PC-9 (cell line): Measurements from ENCODE around the gene MYH11. TPM values are rescaled to one million over a fixed set of nuclear protein-coding genes. Genes with fewer than 3 reads are reported as not detected.

Experiments
- BruUV-seq: library from RNA; stranded (reverse); fragments of 400-500 nt; replicated peaks from 2 replicates; lab custom pipeline; 2021; lab: Mats Ljungman, UMichigan
- CTCF ChIA-PET: fragments of 300-600 bp; sonication (Branson Sonifier 250); formaldehyde crosslinking; loops from one replicate; lab custom pipeline; 2022; ENCODE audit warnings: antibody characterized with exemption; lab: Charles Lee
- POLR2A ChIA-PET: fragments of 300-600 bp; sonication (Branson Sonifier 250); formaldehyde crosslinking; loops from one replicate; lab custom pipeline; 2022; ENCODE audit warnings: antibody characterized with exemption; ENCODE audit not compliant: unreplicated experiment; lab: Charles Lee
- DNase-seq, 2 experiments: peaks; one replicate each; pipeline versions ENCODE4 v3.0.0 to v3.0.0-alpha.2; 2015 to 2022; ENCODE audit warnings: mixed read lengths in 1 of 2
- H2AFZ ChIP-seq: fragments of 200-600 bp; sonication (generic); 2 replicates; pipeline ENCODE4 v1.8.1; 2017; ENCODE audit warnings: antibody characterized with exemption
- H3F3A ChIP-seq: fragments of 200-600 bp; sonication (generic); 2 replicates; pipeline ENCODE4 v1.8.1; 2017; ENCODE audit warnings: antibody characterized with exemption, mild to moderate bottlenecking, low read depth; ENCODE audit not compliant: insufficient read depth
- H3K27ac ChIP-seq: fragments of 200-600 bp; sonication (generic); 2 replicates; pipeline ENCODE4 v1.6.1; 2016; ENCODE audit warnings: mixed run types
- H3K27me3 ChIP-seq: fragments of 200-600 bp; sonication (generic); 2 replicates; pipeline ENCODE4 v1.6.1; 2016; ENCODE audit warnings: low read depth, mixed run types; ENCODE audit not compliant: insufficient read depth
- H3K36me3 ChIP-seq: fragments of 200-600 bp; sonication (generic); 2 replicates; pipeline ENCODE4 v1.6.1; 2016; ENCODE audit warnings: low read depth, mixed run types
- H3K4me1 ChIP-seq: fragments of 200-600 bp; sonication (generic); replicated peaks from 2 replicates; pipeline ENCODE4 v1.6.1; 2016; ENCODE audit warnings: mixed run types; ENCODE audit not compliant: insufficient read depth
- H3K4me2 ChIP-seq: fragments of 200-600 bp; sonication (generic); 2 replicates; pipeline ENCODE4 v1.6.1; 2017; ENCODE audit warnings: mixed run types
- H3K4me3 ChIP-seq: fragments of 200-600 bp; sonication (generic); 2 replicates; pipeline ENCODE4 v1.6.1; 2016; ENCODE audit warnings: mixed run types
- H3K79me2 ChIP-seq: fragments of 200-600 bp; sonication (generic); 2 replicates; pipeline ENCODE4 v1.6.1; 2017; ENCODE audit warnings: low read depth, mixed run types
- H3K9me2 ChIP-seq: fragments of 200-600 bp; sonication (generic); 2 replicates; pipeline ENCODE4 v1.8.1; 2017; ENCODE audit warnings: mild to moderate bottlenecking; ENCODE audit not compliant: insufficient read depth
- H3K9me3 ChIP-seq: fragments of 200-600 bp; sonication (generic); 2 replicates; pipeline ENCODE4 v1.8.1; 2016; ENCODE audit warnings: low read depth; ENCODE audit not compliant: insufficient read depth
- H4K20me1 ChIP-seq: fragments of 200-600 bp; sonication (generic); 2 replicates; pipeline ENCODE4 v1.8.1; 2017; ENCODE audit not compliant: insufficient read depth
- EZH2 ChIP-seq: fragments of 200-600 bp; sonication (generic); IDR thresholded peaks from 2 replicates; pipeline ENCODE4 v1.8.0; 2017; ENCODE audit warnings: antibody characterized with exemption, low read depth
- intact Hi-C: fragments of 100-400 bp; cut with micrococcal nuclease; formaldehyde crosslinking; loops from one replicate; pipeline ENCODE4 v1.10.0; 2022; ENCODE audit not compliant: unreplicated experiment
- total RNA-seq: library from RNA; stranded (reverse); gene quantifications from 2 replicates; pipeline ENCODE4 v1.2.3, GENCODE V29; 2021
- TF ChIP-seq, protein P1 (sequence below): fragments of 200-600 bp; sonication (generic); conservative IDR thresholded peaks from 2 replicates; pipeline ENCODE4 v1.6.1; 2017; ENCODE audit warnings: mixed run types, antibody characterized with exemption, mild to moderate bottlenecking, moderate library complexity

MYH11 gene
- total RNA-seq, 1 experiment from 2014 or later = 0.11 TPM

DNA sequence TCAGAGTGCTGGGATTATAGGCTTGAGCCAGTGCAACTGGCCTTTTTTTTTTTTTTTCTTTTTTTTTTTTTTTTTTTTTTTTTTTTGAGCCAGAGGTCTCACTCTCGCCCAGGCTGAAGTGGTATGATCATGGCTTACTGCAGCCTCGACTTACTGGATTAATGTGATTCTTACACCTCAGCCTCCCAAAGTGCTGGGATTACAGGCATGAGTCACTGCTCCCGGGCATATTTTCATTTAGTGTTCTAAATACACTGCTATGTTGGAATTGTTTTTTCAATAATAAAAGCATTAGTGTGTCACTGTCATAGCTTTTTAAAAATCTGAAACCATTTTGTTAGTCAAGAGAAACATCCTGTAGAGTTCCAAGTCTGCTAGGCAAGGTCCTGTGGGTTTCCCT, 166.5 kb downstream of the MYH11 start:
- no peak for DNase-seq
- H3K36me3 ChIP-seq = peaks cover 23% of the 10 kb centered on the region; the same call in 1 of the 2 replicates

DNA sequence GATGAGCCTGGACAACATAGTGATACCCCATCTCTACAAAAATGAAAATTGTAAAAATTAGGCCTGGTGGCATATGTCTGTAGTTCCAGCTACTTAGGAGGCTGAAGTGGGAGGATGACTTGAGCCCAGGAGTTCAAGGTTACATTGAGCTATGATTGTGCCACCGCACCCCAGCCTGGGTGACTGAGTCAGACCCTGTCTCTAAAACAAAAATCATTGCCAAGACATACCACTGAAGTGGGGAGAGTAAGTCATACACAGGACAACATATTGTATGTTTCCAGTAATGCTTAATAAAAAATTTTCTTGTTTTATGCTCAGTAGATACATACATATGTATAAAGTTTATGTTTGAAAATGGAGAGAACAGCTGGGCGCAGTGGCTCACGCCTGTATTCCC, 167.5 kb downstream of the MYH11 start:
- CTCF ChIA-PET = no interaction called here
- H3F3A ChIP-seq = no peaks in the 10 kb centered on the region
- no peak for TF ChIP-seq EZH2
- TF ChIP-seq, protein P1, sequence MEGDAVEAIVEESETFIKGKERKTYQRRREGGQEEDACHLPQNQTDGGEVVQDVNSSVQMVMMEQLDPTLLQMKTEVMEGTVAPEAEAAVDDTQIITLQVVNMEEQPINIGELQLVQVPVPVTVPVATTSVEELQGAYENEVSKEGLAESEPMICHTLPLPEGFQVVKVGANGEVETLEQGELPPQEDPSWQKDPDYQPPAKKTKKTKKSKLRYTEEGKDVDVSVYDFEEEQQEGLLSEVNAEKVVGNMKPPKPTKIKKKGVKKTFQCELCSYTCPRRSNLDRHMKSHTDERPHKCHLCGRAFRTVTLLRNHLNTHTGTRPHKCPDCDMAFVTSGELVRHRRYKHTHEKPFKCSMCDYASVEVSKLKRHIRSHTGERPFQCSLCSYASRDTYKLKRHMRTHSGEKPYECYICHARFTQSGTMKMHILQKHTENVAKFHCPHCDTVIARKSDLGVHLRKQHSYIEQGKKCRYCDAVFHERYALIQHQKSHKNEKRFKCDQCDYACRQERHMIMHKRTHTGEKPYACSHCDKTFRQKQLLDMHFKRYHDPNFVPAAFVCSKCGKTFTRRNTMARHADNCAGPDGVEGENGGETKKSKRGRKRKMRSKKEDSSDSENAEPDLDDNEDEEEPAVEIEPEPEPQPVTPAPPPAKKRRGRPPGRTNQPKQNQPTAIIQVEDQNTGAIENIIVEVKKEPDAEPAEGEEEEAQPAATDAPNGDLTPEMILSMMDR = no peak
- no peaks in the 10 kb centered on the region for H4K20me1 ChIP-seq
- no peaks in the 10 kb centered on the region for H3K9me3 ChIP-seq
- no peak overlapping the region for H3K27ac ChIP-seq
- H3K36me3 ChIP-seq = peaks cover 19% of the 10 kb centered on the region; the same call in 1 of the 2 replicates
- no peaks in the 10 kb centered on the region for H3K4me1 ChIP-seq
- H2AFZ ChIP-seq = no peak overlapping the region
- no peaks in the 10 kb centered on the region for H3K79me2 ChIP-seq
- no peaks in the 10 kb centered on the region for H3K27me3 ChIP-seq
- no TSS peak for BruUV-seq
- POLR2A ChIA-PET = no interaction called here
- no peaks in the 10 kb centered on the region for H3K9me2 ChIP-seq
- H3K4me2 ChIP-seq = no peak overlapping the region
- no peak for DNase-seq
- no peak overlapping the region for H3K4me3 ChIP-seq
- intact Hi-C loops = no loop called here

More for the DNA sequence above, 166.5 kb downstream of the MYH11 start:
- ChIA-PET CTCF (no interaction called here), POLR2A (interaction anchor here (0.6 kb wide), 1 partner anchor 147 kb away, joined by 3 read pairs; no protein-coding TSS in a partner anchor)
- Histone ChIP-seq H3K79me2 (no peaks in the 10 kb centered on the region), H4K20me1 (no peaks in the 10 kb centered on the region), H2AFZ (no peak overlapping the region), H3K4me3 (no peak overlapping the region), H3K9me3 (no peaks in the 10 kb centered on the region), H3K9me2 (no peaks in the 10 kb centered on the region), H3F3A (no peaks in the 10 kb centered on the region), H3K4me1 (no peaks in the 10 kb centered on the region), H3K27me3 (no peaks in the 10 kb centered on the region), H3K27ac (no peak overlapping the region), H3K4me2 (no peak overlapping the region)
- no TSS peak for BruUV-seq
- TF ChIP-seq, protein P1 = no peak
- no peak for TF ChIP-seq EZH2
- intact Hi-C loops = no loop called here

DNA sequence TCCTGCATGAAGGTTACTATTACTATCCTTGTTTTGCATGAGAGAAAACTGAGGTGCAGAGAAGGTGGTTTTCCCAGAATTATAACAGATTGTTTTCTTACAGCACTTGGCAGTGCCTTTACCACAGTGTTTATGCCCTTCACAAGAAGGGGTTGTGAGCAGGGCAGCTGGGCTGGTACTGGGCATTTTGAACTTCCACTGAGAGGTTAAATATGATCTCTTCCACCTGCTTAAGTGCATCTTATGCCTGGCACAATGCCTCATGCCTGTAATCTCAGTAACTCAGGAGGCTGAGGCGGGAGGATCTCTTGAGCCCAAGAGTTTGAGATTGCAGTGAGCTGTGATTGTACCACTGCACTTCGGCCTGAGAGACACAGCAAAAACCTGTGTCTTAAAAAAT, 170.5 kb downstream of the MYH11 start:
- intact Hi-C loops = no loop called here
- Histone ChIP-seq H3K27me3 (no peaks in the 10 kb centered on the region), H3K4me2 (no peak overlapping the region), H3K27ac (no peak overlapping the region), H3K9me2 (no peaks in the 10 kb centered on the region), H3F3A (no peaks in the 10 kb centered on the region; the same call in 1 of the 2 replicates), H3K36me3 (peaks cover 14% of the 10 kb centered on the region), H3K4me3 (no peak overlapping the region), H3K9me3 (no peaks in the 10 kb centered on the region), H3K79me2 (no peaks in the 10 kb centered on the region), H4K20me1 (no peaks in the 10 kb centered on the region), H2AFZ (no peak overlapping the region), H3K4me1 (peaks cover 10% of the 10 kb centered on the region; the same call in 1 of the 2 replicates)
- TF ChIP-seq EZH2 = no peak
- TF ChIP-seq, protein P1 = no peak
- no TSS peak for BruUV-seq
- CTCF ChIA-PET = no interaction called here
- no peak for DNase-seq
- POLR2A ChIA-PET = no interaction called here
